GM19395 (cell line): ENCODE results near the gene RASA4B.
"Not testable (repeated sequence)": the region's sequence is repeated elsewhere in the genome, so short reads cannot be mapped to it uniquely, and the experiment has no call there.

ENCODE experiments used
- ATAC-seq: cut with Tn5 transposase; IDR thresholded peaks from one replicate; pipeline ENCODE4 v1.9.1; 2021; ENCODE audit warnings: mild to moderate bottlenecking, moderate library complexity; ENCODE audit not compliant: unreplicated experiment

The RASA4B gene

DNA sequence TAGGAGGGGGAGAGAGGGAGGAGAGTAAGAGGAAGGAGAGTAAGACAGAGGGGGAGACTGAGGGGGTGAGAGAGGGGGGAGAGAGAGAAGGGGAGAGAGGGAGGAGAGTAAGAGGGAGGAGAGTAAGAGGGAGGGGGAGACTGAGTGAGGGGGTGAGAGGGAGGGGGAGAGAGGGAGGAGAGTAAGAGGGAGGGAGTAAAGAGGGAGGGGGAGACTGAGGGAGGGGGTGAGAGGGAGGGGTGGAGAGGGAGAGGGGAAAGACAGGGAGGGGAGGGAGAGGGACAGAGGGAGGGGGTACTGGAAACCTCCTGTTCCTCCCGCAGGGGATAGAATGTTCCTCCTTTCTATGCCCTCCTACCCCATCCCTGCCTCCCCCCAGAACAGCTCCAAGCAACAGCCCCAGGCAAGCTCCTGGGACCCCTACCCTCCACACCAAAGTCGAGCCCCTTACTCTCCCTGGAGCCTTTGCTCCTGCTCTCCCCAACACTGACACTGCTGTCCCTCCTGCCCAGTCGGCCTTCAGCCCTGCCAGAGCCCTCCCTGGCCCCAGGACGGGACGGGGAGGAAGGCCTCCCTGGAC lies 4.8 kb downstream of the RASA4B start:
- ATAC-seq = not testable (repeated sequence)

- peak; percentile 27 for ATAC-seq
These were observed 5.6 kb downstream of the RASA4B start for GRCh38 chr7:102511860-102512522.

GRCh38 chr7:102510575-102510974 lies 7.0 kb downstream of the RASA4B start:
- ATAC-seq = not testable (repeated sequence)

DNA sequence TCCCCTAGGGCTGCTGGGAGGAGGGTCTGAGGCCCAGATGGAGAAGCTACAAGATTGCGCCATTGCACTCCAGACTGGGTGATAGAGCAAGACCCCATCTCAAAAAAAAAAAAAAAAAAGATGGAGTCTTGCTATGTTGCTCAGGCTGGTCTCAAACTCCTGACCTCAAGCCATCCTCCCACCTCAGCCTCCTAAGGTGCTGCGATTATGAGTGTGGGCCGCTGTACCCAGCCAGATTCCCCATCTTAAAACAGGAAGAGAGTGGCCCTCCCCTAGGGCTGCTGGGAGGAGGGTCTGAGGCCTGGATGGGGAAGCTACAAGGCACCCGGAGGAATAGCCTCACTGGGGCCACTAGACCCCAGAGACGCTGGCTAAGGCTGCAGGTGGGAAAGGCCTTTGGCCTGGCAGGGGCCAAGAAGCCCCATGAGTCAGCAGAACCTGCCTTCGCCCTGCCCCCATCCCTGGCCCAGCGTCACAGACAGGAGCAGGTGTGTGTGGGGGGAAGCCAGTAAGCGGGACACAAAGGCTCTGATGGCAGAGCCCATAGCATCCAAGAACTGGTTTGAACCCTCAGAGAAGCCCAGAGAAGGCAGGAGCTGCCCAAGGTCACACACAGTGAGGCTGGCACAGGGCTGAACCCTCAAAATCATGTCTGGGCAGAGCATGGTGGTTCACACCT lies 10.0 kb downstream of the RASA4B start:
- not testable (repeated sequence) for ATAC-seq

DNA sequence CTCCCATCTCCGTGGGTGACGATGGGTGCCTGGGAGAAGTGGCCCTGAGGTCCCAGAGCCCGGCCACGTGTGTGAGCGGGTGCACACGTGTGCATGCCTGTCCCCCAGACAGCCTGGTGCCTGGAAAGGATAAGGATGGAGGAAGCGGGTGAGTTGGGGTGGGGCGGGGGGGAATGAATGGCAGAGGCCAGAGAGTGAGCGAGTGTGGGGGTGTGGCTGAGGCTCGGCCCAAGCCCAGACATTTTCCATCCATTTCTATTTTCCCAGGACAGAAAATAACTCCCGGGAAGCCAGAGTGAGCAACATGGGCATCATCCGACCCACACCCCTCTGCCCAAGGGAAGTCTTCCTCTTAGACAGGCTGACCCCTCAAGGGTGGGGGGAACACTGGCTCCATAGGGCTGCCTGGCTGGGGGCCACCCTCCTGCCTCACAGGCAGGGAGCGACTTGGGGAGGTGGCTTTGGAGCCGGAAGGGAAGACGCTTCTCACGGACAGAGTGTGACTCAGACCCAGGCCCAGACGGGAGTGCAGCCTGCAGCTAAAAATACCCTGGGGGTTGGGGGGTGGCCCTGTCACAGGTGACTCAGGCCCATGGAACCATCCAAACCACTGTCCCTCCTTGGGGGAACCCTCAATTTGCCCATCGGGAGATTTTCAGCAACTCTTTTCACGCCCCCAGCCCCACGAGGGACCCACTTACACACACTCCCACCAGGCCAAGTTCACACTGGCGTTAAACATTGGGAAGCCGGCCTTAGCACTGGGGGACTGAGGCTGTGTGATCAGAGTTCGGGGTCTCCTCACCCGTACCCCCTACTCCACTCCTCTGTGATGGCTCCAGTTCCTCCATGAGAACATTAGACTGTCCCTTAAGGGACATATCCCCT lies 12.0 kb downstream of the RASA4B start:
- not testable (repeated sequence) for ATAC-seq

GRCh38 chr7:102503141-102503540 lies 14.4 kb downstream of the RASA4B start:
- ATAC-seq = not testable (repeated sequence)

DNA sequence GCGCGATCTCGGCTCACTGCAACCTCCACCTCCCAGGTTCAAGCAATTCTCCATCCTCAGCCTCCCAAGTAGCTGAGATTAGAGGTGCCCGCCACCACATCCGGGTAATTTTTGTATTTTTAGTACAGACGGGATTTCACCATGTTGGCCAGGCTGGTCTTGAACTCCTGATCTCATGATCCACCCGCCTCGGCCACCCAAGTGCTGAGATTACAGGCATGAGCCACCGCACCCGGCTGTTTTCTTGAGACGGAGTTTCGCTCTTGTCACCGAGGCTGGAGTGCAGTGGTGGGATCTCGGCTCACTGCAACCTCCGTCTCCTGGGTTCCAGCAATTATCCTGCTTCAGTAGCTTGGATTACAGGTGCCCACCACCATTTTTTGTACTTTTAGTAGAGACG lies 19.3 kb downstream of the RASA4B start:
- ATAC-seq = not testable (repeated sequence)

- ATAC-seq = not testable (repeated sequence)
These were observed 20.3 kb downstream of the RASA4B start for GRCh38 chr7:102497308-102497707.

- ATAC-seq = not testable (repeated sequence)
These were observed 20.7 kb downstream of the RASA4B start for GRCh38 chr7:102496861-102497260.

- ATAC-seq = peak; percentile 65
These were observed 23.0 kb downstream of the RASA4B start for GRCh38 chr7:102494473-102495149.

- ATAC-seq = peak; percentile 4
These were observed 23.6 kb downstream of the RASA4B start for GRCh38 chr7:102494026-102494425.

- ATAC-seq = peak; percentile 49
These were observed 24.2 kb downstream of the RASA4B start for GRCh38 chr7:102493220-102493935.

DNA sequence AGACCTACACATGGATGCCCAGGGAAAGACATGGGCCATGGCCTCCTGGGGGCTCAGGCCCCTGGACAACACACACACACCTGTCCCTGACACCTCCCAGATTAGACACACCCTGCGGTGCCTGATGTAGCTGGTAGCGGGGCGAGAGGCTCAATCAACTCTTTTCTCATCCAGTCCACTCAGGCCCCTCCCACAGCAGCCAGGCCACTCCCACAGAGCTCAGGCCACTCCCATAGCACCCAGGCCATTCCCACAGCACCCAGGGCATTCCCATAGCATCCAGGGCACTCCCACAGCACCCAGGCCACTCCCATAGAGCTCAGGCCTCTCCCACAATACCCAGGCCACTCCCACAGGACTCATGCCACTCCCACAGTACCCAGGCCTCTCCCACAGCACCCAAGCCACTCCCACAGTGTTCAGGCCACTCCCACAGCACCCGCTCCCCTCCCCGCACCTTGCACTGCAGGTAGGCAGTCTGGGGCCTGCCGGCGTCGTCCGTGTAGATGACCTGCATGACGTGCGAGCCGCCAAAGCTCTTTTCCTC lies 27.0 kb downstream of the RASA4B start:
- ATAC-seq = not testable (repeated sequence)

DNA sequence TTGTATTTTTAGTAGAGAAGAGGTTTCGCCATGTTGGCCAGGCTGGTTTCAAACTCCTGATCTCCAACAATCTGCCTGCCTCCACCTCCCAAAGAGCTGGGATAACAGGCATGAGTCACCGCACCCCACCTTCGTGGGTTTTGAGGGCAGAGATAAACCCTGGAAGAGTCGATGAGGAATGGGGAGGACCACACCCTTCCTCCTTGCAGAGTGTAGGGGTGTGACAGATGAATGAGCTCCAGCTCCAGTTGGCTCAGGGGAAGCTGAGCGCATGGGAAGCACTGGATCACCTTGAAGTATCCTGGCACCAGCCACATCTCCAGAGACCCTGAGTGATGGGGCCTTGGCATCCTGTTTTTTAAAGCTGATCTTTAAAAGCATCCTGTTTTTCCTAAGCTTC lies 33.3 kb downstream of the RASA4B start:
- ATAC-seq = not testable (repeated sequence)

DNA sequence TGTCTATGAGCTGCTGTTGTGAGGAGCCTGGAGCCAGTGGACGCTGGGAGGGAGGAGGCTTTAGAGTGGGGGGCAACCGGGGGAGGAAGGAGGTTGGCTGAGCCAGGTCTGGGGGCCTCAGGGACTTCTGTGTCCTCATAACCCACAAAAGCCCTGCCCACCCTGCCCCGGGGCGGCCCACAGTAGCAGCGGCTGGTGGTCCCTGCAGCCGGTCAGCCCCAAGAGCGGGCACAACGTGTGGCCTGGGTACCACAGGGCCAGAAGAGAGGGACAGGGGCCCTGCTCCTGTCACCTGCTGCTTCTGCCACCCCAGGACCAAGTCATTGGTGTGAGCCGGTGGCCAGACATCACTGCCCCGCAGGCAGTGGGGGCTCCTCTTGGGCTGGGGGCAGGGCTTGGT lies 35.6 kb downstream of the RASA4B start:
- not testable (repeated sequence) for ATAC-seq

DNA sequence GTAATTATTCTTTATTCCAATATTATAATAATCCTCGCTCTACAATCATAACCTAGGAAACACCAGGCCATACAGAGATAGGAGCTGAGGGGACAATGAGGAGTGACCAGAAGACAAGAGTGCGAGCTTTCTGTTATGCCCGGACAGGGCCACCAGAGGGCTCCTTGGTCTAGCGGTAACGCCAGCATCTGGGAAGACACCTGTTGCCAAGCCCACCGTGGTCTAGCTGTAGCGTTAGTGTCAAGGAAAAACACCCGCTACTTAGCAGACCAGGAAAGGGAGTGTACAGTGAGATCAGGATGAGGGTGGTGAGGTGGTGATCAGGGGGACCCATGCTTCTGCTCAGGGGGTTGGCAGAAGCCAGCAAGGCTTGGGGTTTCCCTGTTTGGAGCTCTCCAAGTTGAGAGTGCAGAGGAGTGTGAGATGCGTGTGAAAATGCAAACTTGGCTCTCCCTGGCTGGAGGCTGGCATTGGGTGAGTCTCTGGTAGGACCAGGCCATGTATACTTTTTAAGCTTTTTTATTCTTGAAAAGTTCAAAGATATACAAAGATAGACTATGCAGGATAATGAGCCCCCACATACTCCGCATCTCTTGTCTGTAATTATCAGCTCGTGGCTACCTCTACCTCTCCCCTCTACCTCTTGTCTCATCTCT lies 37.5 kb downstream of the RASA4B start:
- not testable (repeated sequence) for ATAC-seq

- ATAC-seq = peak; percentile 36
These were observed 38.4 kb downstream of the RASA4B start for GRCh38 chr7:102479209-102479584.

DNA sequence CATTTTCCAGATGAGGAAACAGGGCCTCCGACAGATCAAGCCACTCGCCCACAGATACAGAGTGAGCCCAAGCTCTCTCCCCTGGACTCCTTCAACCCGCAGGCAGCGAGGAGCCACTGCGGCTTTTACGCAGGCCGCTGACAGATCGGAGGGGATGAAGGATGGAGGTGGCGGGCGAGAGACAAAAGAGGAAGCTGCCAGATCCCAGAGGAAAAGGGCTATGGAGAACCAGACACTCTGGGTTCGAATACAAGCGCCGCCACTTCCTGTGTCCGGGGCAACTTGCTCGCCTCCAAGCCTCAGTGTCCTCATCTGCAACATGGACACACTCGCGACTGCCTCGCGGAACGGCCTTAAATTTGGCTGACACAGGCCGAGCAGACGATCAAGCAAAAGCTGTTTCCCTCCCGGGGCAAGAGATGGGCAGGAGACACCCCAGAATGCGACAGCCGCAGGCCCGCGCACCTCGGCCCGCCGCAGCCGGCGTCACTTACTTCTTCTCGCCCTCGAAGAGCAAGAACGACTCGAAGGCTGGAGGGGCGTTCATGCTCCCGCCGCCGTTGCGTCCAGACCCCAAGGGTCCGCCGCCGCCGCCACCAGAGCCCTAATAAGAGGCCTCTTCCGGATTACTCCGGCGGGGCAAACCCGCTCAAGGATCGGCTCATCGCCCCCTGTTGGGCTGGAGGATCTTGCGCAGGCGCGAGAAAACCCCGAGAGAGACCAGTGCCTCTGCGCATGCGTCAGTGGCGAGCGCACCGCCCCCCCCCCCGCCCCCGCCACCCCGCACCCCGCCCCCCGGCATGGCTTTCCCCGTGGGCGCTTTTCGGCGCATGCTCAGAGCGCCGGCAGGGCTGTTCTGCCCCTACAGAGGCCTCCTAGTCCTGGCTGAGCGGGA lies 39.0 kb downstream of the RASA4B start, which contains the start of gene POLR2J:
Gene POLR2J, minus strand, starts transcription at position 609 of the 895 bp plus-strand sequence. Its CDS starts 62 bp downstream, at position 547.
- ATAC-seq = peak; percentile 87
